ENCODE results near the gene INSIG2.

Gene INSIG2

DNA sequence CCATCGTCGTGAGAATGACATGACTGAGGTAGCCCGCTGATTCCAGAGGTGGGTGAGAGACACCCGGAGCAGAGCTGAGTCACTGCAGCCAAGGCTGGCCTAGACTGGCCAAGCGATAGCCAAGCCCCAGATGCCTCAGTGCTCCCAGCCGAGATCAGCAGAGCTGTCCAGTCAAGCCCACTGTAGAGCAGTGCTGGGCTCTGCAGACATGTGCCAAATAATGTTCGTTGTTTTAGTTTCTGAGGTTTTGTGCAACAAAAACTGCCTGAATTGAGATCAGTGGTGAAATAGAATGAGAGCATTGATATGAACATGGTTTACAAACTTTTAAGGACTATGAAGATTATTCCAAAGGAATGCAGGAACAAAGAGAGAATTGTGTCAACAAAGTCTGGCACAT is 42.1 kb downstream of the INSIG2 start:
- Histone ChIP-seq H3K4me1 (ENCODE audit: control insufficient read depth, insufficient read depth, low read length, poor library complexity, severe bottlenecking) (no peaks in the 10 kb centered on the region), H3K9me3 (ENCODE audit: control insufficient read depth, low read length) (no peaks in the 10 kb centered on the region), H3K36me3 (ENCODE audit: control insufficient read depth, insufficient read depth, low read length) (no peaks in the 10 kb centered on the region), H3K4me3 (ENCODE audit: extremely low read depth, insufficient read depth, low read length, poor library complexity, severe bottlenecking) (no peak overlapping the region), H3K27ac (ENCODE audit: low read depth, low read length, severe bottlenecking) (no peak overlapping the region)
- WGBS, 2 experiments (ENCODE audit: insufficient coverage in 2 of 2): 89 to 93% methylated on average over 6 to 7 of the region's 7 CpGs

GRCh38 chr2:118131771-118132170 is 43.5 kb downstream of the INSIG2 start:
- Histone ChIP-seq H3K4me1 (ENCODE audit: control insufficient read depth, insufficient read depth, low read length, poor library complexity, severe bottlenecking) (no peaks in the 10 kb centered on the region), H3K9me3 (ENCODE audit: control insufficient read depth, low read length) (no peaks in the 10 kb centered on the region), H3K27ac (ENCODE audit: low read depth, low read length, severe bottlenecking) (no peak overlapping the region), H3K4me3 (ENCODE audit: extremely low read depth, insufficient read depth, low read length, poor library complexity, severe bottlenecking) (no peak overlapping the region), H3K36me3 (ENCODE audit: control insufficient read depth, insufficient read depth, low read length) (no peaks in the 10 kb centered on the region)
- WGBS, 2 experiments (ENCODE audit: insufficient coverage in 2 of 2): 89 to 93% methylated on average over 3 to 4 of the region's 4 CpGs

DNA sequence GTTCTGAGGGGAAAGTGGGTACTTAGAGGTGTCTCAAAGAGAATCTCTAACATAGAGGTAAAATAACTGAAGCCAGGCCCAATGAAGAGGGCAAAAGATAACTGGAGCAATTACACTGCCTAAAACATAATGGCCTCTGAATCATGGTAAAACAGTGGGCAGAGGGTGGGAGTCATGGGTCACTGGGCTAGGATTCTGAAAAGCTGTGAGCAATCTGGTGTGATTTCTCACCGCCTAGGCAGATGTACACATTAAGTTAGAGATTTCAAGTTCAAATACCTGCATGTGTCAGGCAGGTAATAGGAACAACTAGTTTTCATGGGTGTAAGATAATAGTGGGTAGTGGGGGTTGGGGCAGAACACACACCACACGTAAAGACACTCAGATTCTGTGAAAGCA is 45.6 kb downstream of the INSIG2 start:
- H3K4me3 ChIP-seq (ENCODE audit: extremely low read depth, insufficient read depth, low read length, poor library complexity, severe bottlenecking): no peak overlapping the region
- no peaks in the 10 kb centered on the region for H3K4me1 ChIP-seq (ENCODE audit: control insufficient read depth, insufficient read depth, low read length, poor library complexity, severe bottlenecking)
- H3K36me3 ChIP-seq (ENCODE audit: control insufficient read depth, insufficient read depth, low read length): no peaks in the 10 kb centered on the region
- H3K27ac ChIP-seq (ENCODE audit: low read depth, low read length, severe bottlenecking): no peak overlapping the region
- 83% methylated on average over 1 of the region's 2 CpGs; no CpG with 5 or more reads in 1 of the 2 experiments for WGBS, 2 experiments (ENCODE audit: insufficient coverage in 2 of 2)
- H3K9me3 ChIP-seq (ENCODE audit: control insufficient read depth, low read length): no peaks in the 10 kb centered on the region

DNA sequence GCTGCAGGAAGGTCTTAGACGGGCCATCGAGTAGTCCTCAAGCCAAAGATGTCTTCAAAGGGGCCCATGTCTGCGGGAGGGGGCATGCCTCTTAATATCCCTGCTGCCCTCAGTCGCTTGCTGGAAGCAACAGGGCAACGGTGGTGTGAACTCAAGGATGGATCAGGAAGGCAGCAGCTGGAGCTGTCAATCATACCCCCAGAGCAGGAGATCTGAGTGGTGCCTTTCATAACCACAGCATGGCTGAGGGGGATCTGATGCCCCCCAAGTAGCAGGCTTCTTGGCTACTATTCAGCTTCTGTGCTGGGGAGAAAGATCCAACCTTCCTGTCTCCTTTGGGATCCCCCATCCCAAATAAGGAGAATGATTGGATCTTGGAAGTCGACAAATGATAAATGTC is 46.4 kb downstream of the INSIG2 start:
- H3K4me3 ChIP-seq (ENCODE audit: extremely low read depth, insufficient read depth, low read length, poor library complexity, severe bottlenecking): no peak overlapping the region

DNA sequence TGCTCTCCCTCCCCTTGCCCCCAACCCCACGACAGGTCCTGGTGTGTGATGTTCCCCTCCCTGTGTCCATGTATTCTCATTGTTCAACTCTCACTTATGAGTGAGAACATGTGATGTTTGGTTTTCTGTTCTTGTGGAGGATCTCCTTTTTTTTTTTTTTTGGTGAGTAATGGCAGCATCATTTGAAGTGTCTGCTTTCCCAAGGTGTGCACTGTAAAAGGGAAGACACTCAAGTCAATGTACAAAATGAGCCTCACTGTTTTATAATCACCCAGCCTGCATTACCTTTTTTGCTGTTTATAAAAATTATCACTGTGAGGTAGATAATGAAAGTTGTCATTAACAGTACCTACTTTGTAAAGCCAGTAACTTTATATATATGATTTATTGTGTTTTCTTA is 56.9 kb downstream of the INSIG2 start:
- H3K27ac ChIP-seq (ENCODE audit: low read depth, low read length, severe bottlenecking): no peak overlapping the region
- WGBS, 2 experiments (ENCODE audit: insufficient coverage in 2 of 2): no CpG with 5 or more reads among the region's 1 CpG

More for the DNA sequence above, 46.4 kb downstream of the INSIG2 start:
- Histone ChIP-seq H3K36me3 (ENCODE audit: control insufficient read depth, insufficient read depth, low read length) (no peaks in the 10 kb centered on the region), H3K4me1 (ENCODE audit: control insufficient read depth, insufficient read depth, low read length, poor library complexity, severe bottlenecking) (no peaks in the 10 kb centered on the region), H3K9me3 (ENCODE audit: control insufficient read depth, low read length) (no peaks in the 10 kb centered on the region), H3K27ac (ENCODE audit: low read depth, low read length, severe bottlenecking) (no peak overlapping the region)
- WGBS, 2 experiments (ENCODE audit: insufficient coverage in 2 of 2): 81 to 91% methylated on average over 5 of the region's 6 CpGs

DNA sequence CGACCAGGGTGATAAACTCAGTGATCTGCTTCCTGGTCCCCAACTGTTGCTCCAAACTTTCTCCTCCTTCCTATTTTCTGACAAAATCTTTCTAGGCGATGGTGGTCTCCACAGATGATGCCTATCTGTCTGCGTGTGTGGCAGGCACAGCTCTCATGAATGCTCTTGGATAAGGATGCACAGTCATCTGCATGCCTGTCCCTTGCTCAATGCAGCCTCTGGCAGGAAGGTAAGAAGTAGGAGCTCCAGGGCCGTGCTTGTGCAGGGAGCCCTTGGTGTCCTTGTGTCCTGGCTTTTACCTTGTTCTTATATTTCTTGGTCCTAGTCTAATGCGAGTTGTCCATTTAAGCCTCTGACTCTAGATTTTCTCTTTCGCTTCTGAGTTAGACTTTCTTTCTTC is 57.5 kb downstream of the INSIG2 start:
- no peaks in the 10 kb centered on the region for H3K36me3 ChIP-seq (ENCODE audit: control insufficient read depth, insufficient read depth, low read length)
- no peaks in the 10 kb centered on the region for H3K9me3 ChIP-seq (ENCODE audit: control insufficient read depth, low read length)
- no peak overlapping the region for H3K4me3 ChIP-seq (ENCODE audit: extremely low read depth, insufficient read depth, low read length, poor library complexity, severe bottlenecking)
- 90 to 95% methylated on average over 4 to 6 of the region's 6 CpGs for WGBS, 2 experiments (ENCODE audit: insufficient coverage in 2 of 2)
- H3K27ac ChIP-seq (ENCODE audit: low read depth, low read length, severe bottlenecking): no peak overlapping the region
- no peaks in the 10 kb centered on the region for H3K4me1 ChIP-seq (ENCODE audit: control insufficient read depth, insufficient read depth, low read length, poor library complexity, severe bottlenecking)

More for the DNA sequence above, 56.9 kb downstream of the INSIG2 start:
- no peaks in the 10 kb centered on the region for H3K9me3 ChIP-seq (ENCODE audit: control insufficient read depth, low read length)
- H3K4me1 ChIP-seq (ENCODE audit: control insufficient read depth, insufficient read depth, low read length, poor library complexity, severe bottlenecking): no peaks in the 10 kb centered on the region
- H3K4me3 ChIP-seq (ENCODE audit: extremely low read depth, insufficient read depth, low read length, poor library complexity, severe bottlenecking): no peak overlapping the region
- H3K36me3 ChIP-seq (ENCODE audit: control insufficient read depth, insufficient read depth, low read length): no peaks in the 10 kb centered on the region

DNA sequence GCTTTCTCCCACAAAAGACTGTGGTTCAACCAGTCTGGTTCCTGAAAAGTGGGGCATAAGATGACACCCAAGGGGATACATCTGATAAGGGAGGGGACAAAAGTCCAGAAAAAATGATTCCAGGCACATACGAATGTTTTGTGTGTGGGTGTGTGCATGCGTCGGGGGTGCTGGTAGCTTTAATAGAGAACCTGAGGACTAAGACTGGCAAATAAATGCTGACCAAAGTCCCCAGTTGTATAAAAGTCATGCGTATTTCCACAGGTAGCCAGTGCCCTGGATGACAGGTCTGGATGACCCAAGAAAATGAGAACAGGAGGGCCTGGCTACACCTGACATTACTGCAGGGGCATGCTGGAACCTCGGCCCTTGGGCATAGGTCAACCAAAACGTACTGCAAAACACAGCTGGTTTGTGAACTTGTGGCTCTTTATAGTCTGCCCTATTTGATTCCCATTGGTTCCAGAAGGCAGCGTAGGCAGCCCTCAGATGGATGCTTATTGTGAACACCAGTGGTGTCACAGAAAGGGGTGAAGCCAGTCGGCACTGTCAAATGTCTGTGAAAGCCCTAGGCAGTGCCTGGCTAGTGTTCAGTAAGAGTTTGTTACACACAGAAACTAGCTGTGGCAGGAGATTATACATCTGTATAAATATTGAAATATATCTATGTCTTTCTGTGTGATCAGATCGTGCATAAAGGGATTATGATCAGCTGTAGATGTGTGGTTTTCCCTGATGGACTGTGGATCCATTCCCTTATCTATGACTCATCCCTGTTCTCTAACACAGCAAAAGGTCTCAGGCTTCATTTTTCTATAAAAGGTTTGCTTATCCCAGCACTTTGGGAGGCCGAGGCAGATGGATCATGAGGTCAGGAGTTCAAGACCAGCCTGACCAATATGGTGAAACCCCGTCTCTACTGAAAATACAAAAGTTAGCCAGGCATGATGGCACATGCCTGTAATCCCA is 58.3 kb downstream of the INSIG2 start:
- WGBS, 2 experiments (ENCODE audit: insufficient coverage in 2 of 2): 90 to 95% methylated on average over 8 to 9 of the region's 11 CpGs
- no peak overlapping the region for H3K27ac ChIP-seq (ENCODE audit: low read depth, low read length, severe bottlenecking)
- H3K9me3 ChIP-seq (ENCODE audit: control insufficient read depth, low read length): no peaks in the 10 kb centered on the region

DNA sequence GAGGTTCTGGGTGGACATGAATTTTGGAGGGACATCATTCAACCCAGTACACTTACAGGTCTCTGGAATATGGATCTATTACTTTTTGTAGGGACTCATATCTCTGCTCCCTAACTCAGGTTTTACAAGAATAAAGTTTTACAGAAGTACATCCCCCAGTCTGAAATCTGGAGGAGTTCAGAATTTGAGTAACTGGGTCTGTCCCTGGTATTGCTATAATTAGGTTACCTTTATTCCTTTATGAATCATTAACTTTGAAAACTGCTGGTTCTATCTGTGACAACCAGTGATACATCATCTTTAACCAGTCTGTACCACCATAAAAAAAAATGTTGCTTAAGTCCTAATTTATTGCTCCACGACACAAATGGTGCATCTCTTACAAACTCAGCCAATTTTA is 59.9 kb downstream of the INSIG2 start:
- Histone ChIP-seq H3K27ac (ENCODE audit: low read depth, low read length, severe bottlenecking) (no peak overlapping the region), H3K4me1 (ENCODE audit: control insufficient read depth, insufficient read depth, low read length, poor library complexity, severe bottlenecking) (no peaks in the 10 kb centered on the region), H3K4me3 (ENCODE audit: extremely low read depth, insufficient read depth, low read length, poor library complexity, severe bottlenecking) (no peak overlapping the region), H3K9me3 (ENCODE audit: control insufficient read depth, low read length) (no peaks in the 10 kb centered on the region), H3K36me3 (ENCODE audit: control insufficient read depth, insufficient read depth, low read length) (no peaks in the 10 kb centered on the region)
- no CpG with 5 or more reads among the region's 1 CpG for WGBS, 2 experiments (ENCODE audit: insufficient coverage in 2 of 2)

More for the DNA sequence above, 58.3 kb downstream of the INSIG2 start:
- no peak overlapping the region for H3K4me3 ChIP-seq (ENCODE audit: extremely low read depth, insufficient read depth, low read length, poor library complexity, severe bottlenecking)
- H3K4me1 ChIP-seq (ENCODE audit: control insufficient read depth, insufficient read depth, low read length, poor library complexity, severe bottlenecking): no peaks in the 10 kb centered on the region
- H3K36me3 ChIP-seq (ENCODE audit: control insufficient read depth, insufficient read depth, low read length): no peaks in the 10 kb centered on the region

DNA sequence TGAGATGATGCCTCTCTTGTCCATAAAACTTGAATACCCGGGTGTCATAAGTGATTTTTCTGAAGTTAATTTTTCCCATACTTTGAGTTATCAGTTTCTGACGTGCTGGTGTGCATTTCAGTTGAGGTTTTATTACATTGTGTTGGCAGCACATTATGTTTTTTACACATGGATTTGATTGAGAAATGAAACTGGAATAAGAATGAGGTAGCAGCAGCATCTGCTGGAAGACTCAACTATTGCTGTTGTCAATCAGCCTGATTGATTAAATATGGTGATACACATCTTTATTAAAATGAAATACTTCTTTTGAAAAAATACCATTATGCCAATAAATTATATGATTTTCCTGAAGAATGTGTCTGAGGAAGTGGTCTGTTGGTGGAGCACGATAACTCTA is 60.5 kb downstream of the INSIG2 start:
- H3K4me3 ChIP-seq (ENCODE audit: extremely low read depth, insufficient read depth, low read length, poor library complexity, severe bottlenecking): no peak overlapping the region
- WGBS, 2 experiments (ENCODE audit: insufficient coverage in 2 of 2): 94 to 96% methylated on average over 2 to 3 of the region's 3 CpGs
- H3K4me1 ChIP-seq (ENCODE audit: control insufficient read depth, insufficient read depth, low read length, poor library complexity, severe bottlenecking): no peaks in the 10 kb centered on the region
- no peaks in the 10 kb centered on the region for H3K36me3 ChIP-seq (ENCODE audit: control insufficient read depth, insufficient read depth, low read length)
- no peaks in the 10 kb centered on the region for H3K9me3 ChIP-seq (ENCODE audit: control insufficient read depth, low read length)
- H3K27ac ChIP-seq (ENCODE audit: low read depth, low read length, severe bottlenecking): no peak overlapping the region

DNA sequence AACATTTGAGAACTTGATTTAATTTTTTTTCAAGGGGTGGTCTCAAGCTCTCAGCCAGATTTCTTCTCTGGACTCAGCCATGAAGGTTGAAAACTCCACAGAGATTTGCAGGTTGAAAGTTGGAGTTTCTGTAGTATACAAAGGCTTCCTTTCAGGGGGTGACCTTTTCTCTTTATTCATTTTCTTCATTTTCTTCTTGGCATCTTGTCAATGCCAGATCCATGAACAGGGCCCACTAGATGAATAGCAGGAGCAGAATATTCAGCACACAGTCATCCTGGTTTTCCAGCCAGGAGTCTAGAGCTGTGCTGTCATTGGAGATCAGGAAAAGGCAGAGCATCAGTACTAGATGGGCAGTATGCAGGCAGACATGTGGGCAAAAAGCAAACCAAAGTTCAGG is 62.0 kb downstream of the INSIG2 start:
- Histone ChIP-seq H3K36me3 (ENCODE audit: control insufficient read depth, insufficient read depth, low read length) (no peaks in the 10 kb centered on the region), H3K4me1 (ENCODE audit: control insufficient read depth, insufficient read depth, low read length, poor library complexity, severe bottlenecking) (no peaks in the 10 kb centered on the region), H3K27ac (ENCODE audit: low read depth, low read length, severe bottlenecking) (no peak overlapping the region), H3K4me3 (ENCODE audit: extremely low read depth, insufficient read depth, low read length, poor library complexity, severe bottlenecking) (no peak overlapping the region), H3K9me3 (ENCODE audit: control insufficient read depth, low read length) (no peaks in the 10 kb centered on the region)

GRCh38 chr2:118151831-118152230 is 63.6 kb downstream of the INSIG2 start:
- Histone ChIP-seq H3K4me1 (ENCODE audit: control insufficient read depth, insufficient read depth, low read length, poor library complexity, severe bottlenecking) (no peaks in the 10 kb centered on the region), H3K4me3 (ENCODE audit: extremely low read depth, insufficient read depth, low read length, poor library complexity, severe bottlenecking) (no peak overlapping the region), H3K9me3 (ENCODE audit: control insufficient read depth, low read length) (no peaks in the 10 kb centered on the region), H3K36me3 (ENCODE audit: control insufficient read depth, insufficient read depth, low read length) (no peaks in the 10 kb centered on the region), H3K27ac (ENCODE audit: low read depth, low read length, severe bottlenecking) (no peak overlapping the region)
- WGBS, 2 experiments (ENCODE audit: insufficient coverage in 2 of 2): no CpG with 5 or more reads among the region's 1 CpG

Measured in mesodermal cell (in vitro differentiated cells).